Ishikawa (cell line): ENCODE results near the gene C10orf95.

Experiments used
- CEBPB ChIP-seq: IDR thresholded peaks from 2 replicates; pipeline ENCODE4 v1.6.1; 2012
- CREB1 ChIP-seq: IDR thresholded peaks from 2 replicates; pipeline ENCODE4 v1.6.1; 2012; ENCODE audit warnings: low read depth
- EP300 ChIP-seq: IDR thresholded peaks from 2 replicates; pipeline ENCODE4 v1.6.1; 2012; ENCODE audit warnings: borderline replicate concordance
- FOXM1 ChIP-seq: IDR thresholded peaks from 2 replicates; pipeline ENCODE4 v1.6.1; 2012; ENCODE audit warnings: low read depth, borderline replicate concordance
- MAX ChIP-seq: IDR thresholded peaks from 2 replicates; pipeline ENCODE4 v1.6.1; 2012
- RAD21 ChIP-seq: IDR thresholded peaks from 2 replicates; pipeline ENCODE4 v1.6.1; 2012; ENCODE audit warnings: low read depth
- REST ChIP-seq: IDR thresholded peaks from 2 replicates; pipeline ENCODE4 v1.6.1; 2012; ENCODE audit warnings: low read depth, mild to moderate bottlenecking
- TAF1 ChIP-seq: IDR thresholded peaks from 2 replicates; pipeline ENCODE4 v1.6.1; 2012; ENCODE audit warnings: low read depth, mild to moderate bottlenecking

GRCh38 chr10:102401342-102401654 is 50.0 kb downstream of the C10orf95 start:
- no peak for TF ChIP-seq RAD21
- no peak for TF ChIP-seq REST
- TF ChIP-seq TAF1 = no peak
- no peak for TF ChIP-seq EP300
- no peak for TF ChIP-seq CEBPB
- no peak for TF ChIP-seq CREB1
- TF ChIP-seq MAX = no peak
- no peak for TF ChIP-seq FOXM1
